HEK293 (cell line): Measurements from ENCODE around the gene SH2B3.

ENCODE experiments used
- CTCF ChIP-seq: fragments of 450-650 bp; formaldehyde crosslinking; IDR thresholded peaks from 2 replicates; pipeline ENCODE4 v1.5.1; 2016; ENCODE audit warnings: missing biosample characterization, missing genetic modification characterization
- REST ChIP-seq: fragments of 450-650 bp; formaldehyde crosslinking; IDR thresholded peaks from 2 replicates; pipeline ENCODE4 v1.5.1; 2016; ENCODE audit warnings: missing biosample characterization, missing genetic modification characterization
- SP2 ChIP-seq: fragments of 450-650 bp; formaldehyde crosslinking; IDR thresholded peaks from 2 replicates; pipeline ENCODE4 v1.5.1; 2016; ENCODE audit warnings: missing biosample characterization, missing genetic modification characterization
- ZNF629 ChIP-seq: fragments of 450-650 bp; formaldehyde crosslinking; IDR thresholded peaks from 2 replicates; pipeline ENCODE4 v1.5.1; 2017; ENCODE audit warnings: missing biosample characterization, missing genetic modification characterization

- no peak for TF ChIP-seq ZNF629 (tag by site-specific recombination)
- no peak for TF ChIP-seq REST
- TF ChIP-seq CTCF (tag by site-specific recombination), result no peak
- TF ChIP-seq SP2, result no peak
These were observed 30.5 kb downstream of the SH2B3 start for GRCh38 chr12:111436266-111436665.
